ENCODE measurements around the gene KATNAL2. TPM values are rescaled to one million over a fixed set of nuclear protein-coding genes. Genes with fewer than 3 reads are reported as not detected.

KATNAL2 gene
- total and polyA plus RNA-seq, 11 donors, result 0.91 to 5.5 (median 2.0) TPM

DNA sequence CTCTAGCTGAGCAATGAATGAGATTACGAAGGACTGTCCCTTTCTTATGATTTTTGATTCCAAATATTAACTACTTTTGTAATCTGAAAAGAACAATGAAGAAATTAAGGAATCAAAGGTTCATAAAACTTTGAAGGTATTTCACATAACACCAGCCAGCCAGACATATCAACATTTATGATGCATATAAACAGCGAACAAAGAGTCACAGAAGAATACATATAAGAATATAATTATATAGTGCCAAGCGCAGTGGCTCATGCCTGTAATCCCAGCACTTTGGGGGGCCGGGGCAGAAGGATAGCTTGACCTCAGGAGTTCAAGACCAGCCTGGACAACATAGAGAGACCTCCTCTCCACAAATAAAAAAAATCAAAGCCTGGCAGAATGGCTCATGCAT is 34.2 kb upstream of the KATNAL2 start:
- peaks cover 0 to 9% (median 0%) of the 10 kb centered on the region in 9 donors for H3K36me3 ChIP-seq
- H3K9me3 ChIP-seq, result peaks cover 0 to 24% (median under 1%) of the 10 kb centered on the region in 12 donors
- intact Hi-C loops (cut with DNase I), result no loop called here
- TF ChIP-seq POLR2A (IDR thresholded peaks at IDR 0.05), result no peak
- TF ChIP-seq, protein P1, sequence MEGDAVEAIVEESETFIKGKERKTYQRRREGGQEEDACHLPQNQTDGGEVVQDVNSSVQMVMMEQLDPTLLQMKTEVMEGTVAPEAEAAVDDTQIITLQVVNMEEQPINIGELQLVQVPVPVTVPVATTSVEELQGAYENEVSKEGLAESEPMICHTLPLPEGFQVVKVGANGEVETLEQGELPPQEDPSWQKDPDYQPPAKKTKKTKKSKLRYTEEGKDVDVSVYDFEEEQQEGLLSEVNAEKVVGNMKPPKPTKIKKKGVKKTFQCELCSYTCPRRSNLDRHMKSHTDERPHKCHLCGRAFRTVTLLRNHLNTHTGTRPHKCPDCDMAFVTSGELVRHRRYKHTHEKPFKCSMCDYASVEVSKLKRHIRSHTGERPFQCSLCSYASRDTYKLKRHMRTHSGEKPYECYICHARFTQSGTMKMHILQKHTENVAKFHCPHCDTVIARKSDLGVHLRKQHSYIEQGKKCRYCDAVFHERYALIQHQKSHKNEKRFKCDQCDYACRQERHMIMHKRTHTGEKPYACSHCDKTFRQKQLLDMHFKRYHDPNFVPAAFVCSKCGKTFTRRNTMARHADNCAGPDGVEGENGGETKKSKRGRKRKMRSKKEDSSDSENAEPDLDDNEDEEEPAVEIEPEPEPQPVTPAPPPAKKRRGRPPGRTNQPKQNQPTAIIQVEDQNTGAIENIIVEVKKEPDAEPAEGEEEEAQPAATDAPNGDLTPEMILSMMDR (IDR thresholded peaks at IDR 0.05), result no peak
- no peak for ATAC-seq
- H3K27ac ChIP-seq, result no peak overlapping the region
- no peak overlapping the region for H3K4me3 ChIP-seq
- DNase-seq, result no peak
- 95 to 97% (median 96%) methylated on average over 4 of the region's 4 CpGs for WGBS, 4 donors
- peaks cover 0 to 3% (median 0%) of the 10 kb centered on the region in 12 donors for H3K4me1 ChIP-seq
- no peaks in the 10 kb centered on the region for H3K27me3 ChIP-seq

DNA sequence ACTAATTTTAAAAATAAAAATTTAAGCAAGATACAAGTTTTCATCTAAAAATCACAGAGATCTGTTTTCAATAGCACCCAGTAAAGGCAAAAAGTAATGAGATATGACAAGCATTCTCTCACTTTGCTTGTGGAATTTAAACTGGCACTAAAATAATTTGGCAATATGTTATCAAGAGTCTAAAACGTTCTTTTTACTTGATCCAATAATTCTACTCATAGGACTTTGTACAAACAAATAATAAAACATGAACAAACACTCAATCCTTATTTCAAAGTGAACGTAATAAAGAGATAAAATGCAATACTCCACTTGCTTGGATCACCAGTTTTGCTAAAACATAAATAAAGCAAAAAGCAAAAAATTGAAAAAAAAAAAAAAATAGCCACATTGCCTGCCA is 30.5 kb upstream of the KATNAL2 start:
- intact Hi-C loops (cut with DNase I), result no loop called here

DNA sequence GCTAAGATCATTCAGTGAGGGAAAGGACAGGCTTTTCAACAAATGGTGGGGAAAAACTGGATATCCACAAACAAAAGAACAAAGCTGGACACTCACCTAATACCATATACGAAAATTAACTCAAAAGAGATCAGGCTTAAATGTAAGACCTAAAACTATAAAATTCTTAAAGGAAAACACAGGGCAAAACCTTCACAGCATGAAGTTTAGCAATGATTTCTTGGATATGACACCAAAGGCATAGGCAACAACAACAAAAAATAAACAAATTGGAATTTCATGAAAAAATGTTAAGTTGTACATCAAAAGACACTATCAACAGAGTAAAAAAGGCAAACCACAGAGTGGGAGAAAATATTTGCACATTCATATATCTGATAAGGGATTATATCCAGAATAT is 28.4 kb upstream of the KATNAL2 start:
- intact Hi-C loops (cut with DNase I), result no loop called here
- DNase-seq (no peak), ATAC-seq (no peak)
- Histone ChIP-seq H3K36me3 (peaks cover 0 to 28% (median 17%) of the 10 kb centered on the region in 9 donors), H3K27ac (no peak overlapping the region), H3K27me3 (no peaks in the 10 kb centered on the region), H3K4me3 (no peak overlapping the region), H3K9me3 (peaks cover 0 to 29% (median 14%) of the 10 kb centered on the region in 12 donors), H3K4me1 (peaks cover 0 to 12% (median 0%) of the 10 kb centered on the region in 12 donors)
- TF ChIP-seq, protein P1 (IDR thresholded peaks at IDR 0.05), result no peak
- TF ChIP-seq POLR2A (IDR thresholded peaks at IDR 0.05), result no peak
- WGBS, 4 donors, result 94 to 97% (median 96%) methylated on average over 1 of the region's 1 CpG

More for the DNA sequence above, 30.5 kb upstream of the KATNAL2 start:
- Histone ChIP-seq H3K27ac (no peak overlapping the region), H3K36me3 (peaks cover 0 to 28% (median 17%) of the 10 kb centered on the region in 9 donors), H3K4me3 (no peak overlapping the region), H3K27me3 (no peaks in the 10 kb centered on the region), H3K9me3 (peaks cover 0 to 29% (median 14%) of the 10 kb centered on the region in 12 donors), H3K4me1 (peaks cover 0 to 4% (median 0%) of the 10 kb centered on the region in 12 donors)
- no peak for ATAC-seq
- TF ChIP-seq, protein P1 (IDR thresholded peaks at IDR 0.05), result no peak
- TF ChIP-seq POLR2A (IDR thresholded peaks at IDR 0.05), result no peak
- no peak for DNase-seq
- WGBS, 4 donors, result 48 to 67% (median 59%) methylated on average over 2 of the region's 2 CpGs

DNA sequence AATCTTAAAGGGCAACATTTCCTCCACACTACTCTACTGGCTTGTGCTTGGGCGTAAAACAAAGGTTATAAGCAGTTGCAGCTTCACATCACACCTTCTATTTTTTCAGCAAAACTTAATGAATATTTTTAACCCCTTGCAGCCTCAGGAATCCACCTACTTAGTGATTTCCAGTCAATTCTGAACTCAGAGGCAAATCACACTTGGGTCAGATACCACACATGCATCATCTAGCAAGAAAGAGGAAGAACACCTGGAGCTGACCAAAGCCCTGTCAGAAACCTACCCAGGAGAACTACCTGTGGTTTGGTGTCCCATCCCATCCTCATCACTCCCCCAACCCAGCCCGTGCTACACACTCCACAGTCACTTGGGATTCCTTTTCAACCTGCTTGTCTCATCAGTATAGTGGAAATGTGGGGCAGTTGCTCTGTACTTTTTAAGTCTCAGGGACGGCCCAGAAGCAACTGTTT is 25.6 kb upstream of the KATNAL2 start:
- 72 to 78% (median 75%) methylated on average over 3 of the region's 3 CpGs for WGBS, 4 donors
- ATAC-seq (no peak), DNase-seq (no peak)
- H3K9me3 ChIP-seq, result peaks cover 0 to 29% (median 14%) of the 10 kb centered on the region in 12 donors
- intact Hi-C loops (cut with DNase I), result no loop called here
- no peaks in the 10 kb centered on the region for H3K27me3 ChIP-seq
- H3K27ac ChIP-seq, result no peak overlapping the region
- TF ChIP-seq, protein P1 (IDR thresholded peaks at IDR 0.05), result no peak
- TF ChIP-seq POLR2A (IDR thresholded peaks at IDR 0.05), result no peak
- H3K4me1 ChIP-seq, result peaks cover 0 to 12% (median 4%) of the 10 kb centered on the region in 12 donors
- no peak overlapping the region for H3K4me3 ChIP-seq
- peaks cover 0 to 28% (median 17%) of the 10 kb centered on the region in 9 donors for H3K36me3 ChIP-seq

All from heart left ventricle (tissue), 16 donors.